HG02884 (cell line): ENCODE measurements around the gene CABP1.
"Not testable (repeated sequence)": the region's sequence is repeated elsewhere in the genome, so short reads cannot be mapped to it uniquely, and the experiment has no call there.

ENCODE experiments used
- ATAC-seq: cut with Tn5 transposase; IDR thresholded peaks from one replicate; pipeline ENCODE4 v1.9.1; 2021; ENCODE audit warnings: mild to moderate bottlenecking, moderate library complexity; ENCODE audit not compliant: unreplicated experiment

Gene CABP1

GRCh38 chr12:120639771-120640721 lies at the start of gene CABP1:
CABP1 (plus strand) TSS chr12:120640626; CDS start chr12:120640686, 60 bp downstream.
- ATAC-seq: peak; percentile 60

DNA sequence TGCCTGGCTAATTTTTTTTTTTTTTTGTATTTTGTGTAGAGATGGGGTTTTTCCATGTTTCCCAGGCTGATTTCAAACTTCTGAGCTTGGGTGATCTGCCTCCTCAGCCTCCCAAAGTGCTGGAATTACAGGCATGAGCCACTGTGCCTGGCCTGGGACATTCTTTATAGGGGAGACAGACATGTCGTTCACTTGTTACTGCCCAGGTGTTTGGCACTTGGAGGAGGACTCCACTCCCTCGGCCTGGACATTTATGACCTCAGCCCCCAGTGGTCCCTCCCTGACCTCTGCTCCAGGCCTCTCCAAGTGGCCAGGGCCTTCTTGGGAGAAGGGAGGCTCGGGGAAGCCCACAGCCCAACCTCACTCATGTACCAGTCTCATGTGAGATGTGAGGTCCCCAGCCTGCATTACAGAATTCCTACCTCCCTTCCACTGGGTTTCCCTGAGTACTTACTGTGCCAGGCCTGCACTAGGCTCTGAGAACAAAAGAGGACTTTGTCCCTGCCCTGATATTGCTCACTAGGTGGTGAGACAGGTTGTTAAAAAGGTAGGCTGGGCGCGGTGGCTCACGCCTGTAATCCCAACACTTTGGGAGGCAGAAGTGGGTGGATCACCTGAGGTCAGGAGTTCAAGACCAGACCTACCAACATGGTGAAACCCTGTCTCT lies 49.6 kb upstream of the CABP1 start:
- ATAC-seq: no peak

DNA sequence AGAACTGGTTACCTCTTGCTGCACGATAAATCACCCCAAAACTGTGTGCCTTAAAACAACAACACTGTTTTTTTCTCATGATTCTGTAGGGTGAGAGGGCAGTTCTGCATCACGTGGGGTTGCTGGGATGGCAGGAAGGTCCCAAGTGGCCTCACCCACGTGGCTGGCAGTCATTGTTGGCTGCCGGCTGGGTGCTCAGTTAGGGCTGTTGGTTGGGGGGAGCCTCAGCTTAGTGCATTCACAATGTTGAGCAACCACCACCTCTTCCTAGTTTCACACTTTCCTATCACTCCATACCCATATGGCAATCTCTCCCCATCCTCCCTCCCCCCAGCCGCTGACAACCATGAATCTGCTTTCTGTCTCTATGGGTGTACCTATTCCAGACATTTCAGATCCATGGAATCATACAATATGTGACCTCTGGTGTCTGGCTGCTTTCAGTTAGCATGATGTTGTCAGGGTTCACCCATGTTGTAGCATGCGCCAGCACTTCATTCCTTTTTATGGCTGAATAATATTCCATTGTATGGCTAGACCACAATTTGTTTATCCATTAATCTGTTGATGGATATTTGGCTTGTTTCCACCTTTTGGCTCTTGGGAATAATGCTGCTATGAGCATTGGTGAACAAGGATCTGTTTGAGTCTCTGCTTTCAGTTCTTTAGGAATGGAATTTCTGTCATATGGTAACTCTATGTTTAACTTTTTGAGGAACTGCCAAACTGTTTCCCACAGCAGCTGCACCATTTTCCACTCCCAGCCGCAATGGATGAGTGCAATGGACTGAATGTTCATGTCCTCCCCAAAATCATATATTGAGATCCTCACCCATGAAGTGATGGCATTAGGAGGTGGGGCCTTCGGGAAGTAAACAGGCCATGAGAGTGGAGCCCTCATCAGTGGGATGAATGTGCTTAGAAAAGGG lies 48.0 kb upstream of the CABP1 start:
- no peak for ATAC-seq

DNA sequence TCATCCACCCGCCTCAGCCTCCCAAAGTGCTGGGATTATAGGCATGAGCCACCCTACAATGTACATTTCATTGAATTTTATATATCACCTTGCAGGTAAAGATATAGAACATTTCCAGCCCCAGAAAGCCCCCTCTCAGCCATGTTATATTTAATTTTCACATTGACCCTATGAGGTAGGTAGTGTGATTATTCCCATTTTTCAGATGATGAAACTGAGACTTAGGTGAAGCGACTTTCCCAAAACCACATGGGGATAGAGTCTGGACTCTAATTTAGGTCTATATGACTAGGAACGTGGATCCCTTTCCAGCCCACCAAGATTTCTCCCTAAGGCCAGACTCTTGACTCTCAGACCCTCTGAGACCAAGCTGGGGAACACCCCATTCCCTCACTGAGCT lies 43.5 kb upstream of the CABP1 start:
- no peak for ATAC-seq

DNA sequence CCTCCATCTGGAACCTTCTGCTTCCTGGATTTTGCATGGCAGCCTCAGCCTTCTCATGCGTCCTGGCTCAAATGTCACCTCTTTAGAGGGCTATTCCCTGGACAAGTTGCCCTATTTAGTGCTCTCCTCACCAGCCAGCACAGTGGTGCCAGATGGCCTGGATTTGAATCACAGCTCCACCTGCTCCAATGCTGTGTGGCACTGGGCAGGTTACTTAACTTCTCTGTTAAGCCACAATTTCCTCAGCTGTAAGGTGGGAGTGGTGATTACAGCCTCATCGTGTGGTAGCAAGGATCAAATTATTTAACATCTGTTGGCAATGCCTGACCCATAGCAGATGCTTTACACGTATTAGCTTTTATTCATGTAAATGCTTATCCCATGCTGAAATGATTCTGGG lies 42.6 kb upstream of the CABP1 start:
- ATAC-seq: no peak

GRCh38 chr12:120598674-120599463 lies 41.6 kb upstream of the CABP1 start:
- ATAC-seq: no peak

- ATAC-seq: no peak
Observed at GRCh38 chr12:120599672-120600552, 40.5 kb upstream of the CABP1 start.

DNA sequence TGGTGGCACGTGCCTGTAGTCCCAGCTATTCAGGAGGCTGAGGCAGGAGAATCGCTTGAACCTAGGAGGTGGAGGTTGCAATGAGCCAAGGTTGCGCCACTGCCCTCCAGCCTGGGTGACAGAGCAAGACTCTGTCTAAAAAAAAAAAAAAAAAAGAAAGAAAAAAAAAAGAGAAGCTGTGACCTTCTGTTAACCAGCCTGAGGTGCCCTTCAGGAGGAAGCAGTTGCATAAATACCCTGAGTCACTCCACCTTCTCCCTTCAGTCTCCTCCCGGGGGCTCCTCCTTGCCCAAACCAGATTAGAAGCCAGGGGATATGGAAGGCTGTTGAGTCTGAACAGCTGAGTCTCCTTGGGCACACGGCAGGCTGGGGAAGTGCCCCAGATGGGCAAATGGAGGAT lies 38.0 kb upstream of the CABP1 start:
- ATAC-seq: not testable (repeated sequence)

GRCh38 chr12:120610560-120610959 lies 29.9 kb upstream of the CABP1 start:
- ATAC-seq: no peak

DNA sequence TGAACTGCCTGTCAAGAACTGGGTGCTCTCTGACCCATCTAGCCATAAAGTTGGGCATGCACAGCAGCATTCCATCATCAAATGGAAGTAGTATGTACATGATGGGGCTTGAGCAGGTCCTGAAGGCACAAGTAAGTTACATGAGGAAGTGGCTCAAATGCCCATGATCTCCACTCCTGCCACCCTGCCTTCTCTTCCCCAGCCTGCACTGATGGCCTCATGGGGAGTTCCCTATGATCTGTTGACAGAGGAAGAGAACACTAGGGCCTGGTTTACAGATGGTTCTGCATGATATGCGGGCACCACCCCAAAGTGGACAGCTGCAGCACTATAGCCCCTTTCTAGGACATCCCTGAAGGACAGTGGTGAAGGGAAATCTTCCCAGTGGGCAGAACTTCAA lies 28.9 kb upstream of the CABP1 start:
- not testable (repeated sequence) for ATAC-seq

- no peak for ATAC-seq
Observed at GRCh38 chr12:120614848-120615247, 25.6 kb upstream of the CABP1 start.

DNA sequence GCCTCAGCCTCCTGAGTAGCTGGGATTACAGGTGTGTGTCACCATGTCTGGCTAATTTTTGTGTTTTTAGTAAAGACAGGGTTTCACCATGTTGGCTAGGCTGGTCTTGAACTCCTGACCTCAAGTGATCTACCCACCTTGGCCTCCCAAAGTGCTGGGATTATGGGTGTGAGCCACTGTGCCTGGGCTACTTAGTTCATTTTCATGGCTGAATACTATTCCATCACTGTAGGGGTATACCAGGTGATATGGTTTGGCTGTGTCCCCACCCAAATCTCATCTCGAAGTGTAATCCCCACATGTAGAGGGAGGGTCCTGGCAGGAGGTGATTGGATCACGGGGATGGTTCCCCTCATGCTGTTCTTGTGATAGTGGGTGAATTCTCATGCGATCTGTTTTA lies 23.2 kb upstream of the CABP1 start:
- not testable (repeated sequence) for ATAC-seq

GRCh38 chr12:120617767-120618166 lies 22.7 kb upstream of the CABP1 start:
- ATAC-seq: not testable (repeated sequence)

- ATAC-seq: no peak
Observed at GRCh38 chr12:120618954-120619615, 21.3 kb upstream of the CABP1 start.

DNA sequence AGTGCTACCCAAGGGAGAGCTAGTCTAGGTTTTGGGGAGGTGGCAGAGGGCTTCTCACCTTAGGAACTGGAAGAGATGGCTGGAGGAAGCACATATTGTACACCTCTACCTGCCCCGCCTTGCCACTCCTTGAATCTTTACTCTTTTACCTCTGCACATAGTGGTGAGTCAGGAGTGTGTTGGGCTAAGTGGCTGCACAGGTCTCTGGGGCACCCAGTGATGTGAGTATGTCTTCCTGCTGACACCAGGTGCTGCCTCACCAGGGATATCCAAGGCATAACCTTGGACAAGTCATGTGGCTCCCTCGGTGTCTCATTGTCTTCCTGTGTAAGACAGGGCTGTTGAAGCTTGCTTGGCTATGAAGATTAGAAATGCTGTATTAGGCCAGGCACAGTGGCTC lies 19.8 kb upstream of the CABP1 start:
- ATAC-seq: no peak

- ATAC-seq: no peak
Observed at GRCh38 chr12:120625557-120626419, 14.6 kb upstream of the CABP1 start.

DNA sequence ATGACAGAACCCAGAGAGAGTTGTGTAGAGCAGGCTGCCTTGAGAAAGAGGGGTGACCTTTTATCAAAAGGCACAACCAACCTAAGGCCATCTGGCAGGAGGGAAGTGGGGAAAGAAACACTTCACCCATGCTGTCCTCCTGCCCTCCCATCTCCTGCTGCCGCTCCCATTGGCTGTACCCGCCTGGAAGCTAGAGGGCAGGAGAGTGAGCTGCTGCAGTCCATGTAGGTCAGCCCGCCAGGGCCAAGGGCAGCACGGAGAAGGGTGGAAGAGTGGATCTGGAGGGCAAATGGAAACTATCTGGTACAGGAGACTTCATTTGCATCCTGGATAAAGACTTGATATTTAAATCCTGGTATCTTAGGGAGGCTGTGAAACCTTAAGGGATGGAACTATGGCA lies 11.5 kb upstream of the CABP1 start:
- no peak for ATAC-seq
